HCT116 (cell line): ENCODE measurements around the gene MAPK1. TPM values are rescaled to one million over a fixed set of nuclear protein-coding genes. Genes with fewer than 3 reads are reported as not detected.

ENCODE experiments used
- ATAC-seq: fragments of 200-7000 bp; cut with Tn5 transposase; 2 replicates; pipeline ENCODE4 v1.9.1; 2020; ENCODE audit warnings: mild to moderate bottlenecking, moderate library complexity
- BruUV-seq: library from RNA; stranded (reverse); fragments of 400-500 nt; replicated peaks from 2 replicates; lab custom pipeline; 2021; lab: Mats Ljungman, UMichigan
- CTCF ChIA-PET: fragments of 300-600 bp; sonication (Branson Sonifier 250); formaldehyde crosslinking; loops from one replicate; lab custom pipeline; 2021; ENCODE audit warnings: antibody characterized with exemption; lab: Charles Lee
- POLR2A ChIA-PET: fragments of 300-600, 350-600 bp; sonication (Branson Sonifier 250); formaldehyde crosslinking; loops from one replicate; lab custom pipeline; 2021; ENCODE audit warnings: antibody characterized with exemption; lab: Charles Lee
- RAD21 ChIA-PET, 2 experiments: fragments of 300-600 bp; sonication (Branson Sonifier 250); formaldehyde crosslinking; loops; one replicate each; lab custom pipeline; 2023; ENCODE audit warnings: low total read pairs in 2 of 2; ENCODE audit not compliant: uncharacterized antibody in 2 of 2, unreplicated experiment in 2 of 2, low non-redundant PET in 1 of 2; lab: Charles Lee
- DNase-seq: peaks from one replicate; pipeline ENCODE4 v3.0.0-alpha.2; 2010; ENCODE audit warnings: low read depth, low spot score
- H2AFZ ChIP-seq: fragments of 200-600 bp; shearing (Covaris generic), sonication (generic); 2 replicates; pipeline ENCODE4 v1.6.1; 2017; ENCODE audit warnings: low read depth, mixed run types, mixed read lengths, antibody characterized with exemption, low read length; ENCODE audit not compliant: poor library complexity, severe bottlenecking
- H3K27ac ChIP-seq: 2 replicates; pipeline ENCODE4 v1.5.1; 2012; ENCODE audit warnings: low read depth, low read length
- H3K27me3 ChIP-seq: fragments of 200-600 bp; sonication (generic); 2 replicates; pipeline ENCODE4 v1.6.1; 2016; ENCODE audit warnings: mixed run types, low read length, mixed read lengths; ENCODE audit not compliant: insufficient read depth
- H3K36me3 ChIP-seq, 2 experiments: fragments of 200-500 bp in 1 of 2; fragments of 200-600 bp in 1 of 2; sonication (Bioruptor generic) in 1 of 2; sonication (generic) in 1 of 2; 2 replicates each; pipeline versions ENCODE4 v1.5.1 to v1.6.1; 2014 to 2016; ENCODE audit warnings: low read length in 2 of 2, inconsistent platforms in 1 of 2, mixed read lengths in 1 of 2, mixed run types in 1 of 2; ENCODE audit not compliant: insufficient read depth in 2 of 2, control insufficient read depth in 1 of 2
- H3K4me1 ChIP-seq, 2 experiments: fragments of 200-600 bp in 1 of 2; sonication (generic) in 1 of 2; 2 replicates each; pipeline versions ENCODE4 v1.5.1 to v1.6.1; 2012 to 2017; ENCODE audit warnings: low read length in 2 of 2, inconsistent platforms in 1 of 2, mild to moderate bottlenecking in 1 of 2, mixed read lengths in 1 of 2, mixed run types in 1 of 2, moderate library complexity in 1 of 2; ENCODE audit not compliant: insufficient read depth in 2 of 2, control insufficient read depth in 1 of 2
- H3K4me2 ChIP-seq: fragments of 200-600 bp; sonication (generic); 2 replicates; pipeline ENCODE4 v1.6.1; 2017; ENCODE audit warnings: mixed run types, low read length, mixed read lengths
- H3K4me3 ChIP-seq, 2 experiments: fragments of 200-600 bp in 1 of 2; sonication (generic) in 1 of 2; replicated peaks in 1 of 2; 2 replicates each; pipeline ENCODE4 v1.5.1; 2011 to 2016; ENCODE audit warnings: low read length in 2 of 2, control low read depth in 1 of 2, low read depth in 1 of 2, mild to moderate bottlenecking in 1 of 2, mixed read lengths in 1 of 2, mixed run types in 1 of 2
- H3K79me2 ChIP-seq: fragments of 200-600 bp; sonication (generic); 2 replicates; pipeline ENCODE4 v1.6.1; 2017; ENCODE audit warnings: mild to moderate bottlenecking, mixed run types, low read length, moderate library complexity, mixed read lengths; ENCODE audit not compliant: insufficient read depth
- H3K9ac ChIP-seq: fragments of 200-600 bp; sonication (generic); 2 replicates; pipeline ENCODE4 v1.6.1; 2016; ENCODE audit warnings: low read length, mixed read lengths
- H3K9me2 ChIP-seq: fragments of 200-600 bp; sonication (generic), shearing (Covaris generic); 2 replicates; pipeline ENCODE4 v1.6.1; 2017; ENCODE audit warnings: mixed run types, mild to moderate bottlenecking, moderate library complexity; ENCODE audit not compliant: insufficient read depth
- H3K9me3 ChIP-seq, 2 experiments: fragments of 200-500 bp in 1 of 2; fragments of 200-600 bp in 1 of 2; sonication (Bioruptor generic) in 1 of 2; sonication (generic) in 1 of 2; 2 replicates each; pipeline ENCODE4 v1.6.1; 2014 to 2017; ENCODE audit warnings: low read length in 2 of 2, mixed read lengths in 2 of 2, inconsistent platforms in 1 of 2, low read depth in 1 of 2, mild to moderate bottlenecking in 1 of 2, mixed run types in 1 of 2, moderate library complexity in 1 of 2; ENCODE audit not compliant: control insufficient read depth in 1 of 2, insufficient read depth in 1 of 2
- H4K20me1 ChIP-seq: fragments of 200-600 bp; sonication (generic), shearing (Covaris generic); 2 replicates; pipeline ENCODE4 v1.6.1; 2017; ENCODE audit warnings: mixed run types, mild to moderate bottlenecking, moderate library complexity; ENCODE audit not compliant: insufficient read depth
- CBX3 ChIP-seq: IDR thresholded peaks from 2 replicates; pipeline ENCODE4 v1.6.1; 2012; ENCODE audit warnings: low read depth
- CEBPB ChIP-seq: IDR thresholded peaks from 2 replicates; pipeline ENCODE4 v1.6.1; 2012; ENCODE audit warnings: low read depth
- EGR1 ChIP-seq: IDR thresholded peaks from 2 replicates; pipeline ENCODE4 v1.6.1; 2012; ENCODE audit warnings: low read depth
- EZH2 ChIP-seq: fragments of 200-600 bp; sonication (generic); IDR thresholded peaks from 2 replicates; pipeline ENCODE4 v1.6.1; 2017; ENCODE audit warnings: antibody characterized with exemption, mixed run types
- EZH2phosphoT487 ChIP-seq: fragments of 200-600 bp; IDR thresholded peaks from 2 replicates; pipeline ENCODE4 v1.6.1; 2018; ENCODE audit warnings: antibody characterized with exemption, borderline replicate concordance
- FOSL1 ChIP-seq: IDR thresholded peaks from 2 replicates; pipeline ENCODE4 v1.6.1; 2012; ENCODE audit warnings: low read depth
- MAX ChIP-seq: IDR thresholded peaks from 2 replicates; pipeline ENCODE4 v1.6.1; 2012
- POLR2A ChIP-seq: IDR thresholded peaks from 2 replicates; pipeline ENCODE4 v1.7.0; 2011; ENCODE audit warnings: borderline replicate concordance; ENCODE audit not compliant: insufficient read depth, insufficient read length; ENCODE audit errors: extremely low read depth
- POLR2AphosphoS5 ChIP-seq: IDR thresholded peaks from 2 replicates; pipeline ENCODE4 v1.6.1; 2011; ENCODE audit warnings: mild to moderate bottlenecking, low read depth, low read length, moderate library complexity
- SIN3A ChIP-seq: IDR thresholded peaks from 2 replicates; pipeline ENCODE4 v1.6.1; 2012; ENCODE audit warnings: low read depth
- SP1 ChIP-seq: IDR thresholded peaks from 2 replicates; pipeline ENCODE4 v1.6.1; 2012; ENCODE audit warnings: low read depth
- TCF7L2 ChIP-seq: IDR thresholded peaks from 2 replicates; pipeline ENCODE4 v1.7.0; 2011; ENCODE audit warnings: borderline replicate concordance, inconsistent platforms; ENCODE audit not compliant: insufficient read depth, insufficient read length; ENCODE audit errors: extremely low read depth
- ZBTB33 ChIP-seq: IDR thresholded peaks from 2 replicates; pipeline ENCODE4 v1.6.1; 2011; ENCODE audit warnings: mild to moderate bottlenecking, low read length, moderate library complexity; ENCODE audit not compliant: insufficient replicate concordance; ENCODE audit errors: extremely low read depth
- ZFX ChIP-seq: fragments of 450-650 bp; IDR thresholded peaks from 2 replicates; pipeline ENCODE4 v1.6.1; 2017
- ZNF274 ChIP-seq: fragments of 200-500 bp; sonication (Bioruptor generic); IDR thresholded peaks from 2 replicates; pipeline ENCODE4 v1.6.1; 2014; ENCODE audit warnings: mild to moderate bottlenecking, low read depth, low read length, inconsistent platforms
- intact Hi-C: fragments of 100-400 bp; cut with micrococcal nuclease; formaldehyde crosslinking; loops from 2 replicates; pipeline ENCODE4 v1.10.0; 2022
- total RNA-seq: library from RNA; stranded (reverse); gene quantifications from one replicate; pipeline ENCODE4 v1.2.1, GENCODE V29; 2021; ENCODE audit not compliant: unreplicated experiment
- TF ChIP-seq, protein P1 (sequence below), 3 experiments: fragments of 200-600 bp in 1 of 3; sonication (generic) in 1 of 3; IDR thresholded peaks in 2 of 3; conservative IDR thresholded peaks in 1 of 3; 2 replicates each; pipeline ENCODE4 v1.5.1; 2012 to 2017; ENCODE audit warnings: low read depth in 2 of 3, low read length in 2 of 3, antibody characterized with exemption in 1 of 3, borderline replicate concordance in 1 of 3, control low read depth in 1 of 3, mild to moderate bottlenecking in 1 of 3, mixed read lengths in 1 of 3, mixed run types in 1 of 3, moderate library complexity in 1 of 3; ENCODE audit not compliant: insufficient read depth in 1 of 3

The MAPK1 gene
- total RNA-seq, 1 experiment from 2014 or later = 137 TPM

DNA sequence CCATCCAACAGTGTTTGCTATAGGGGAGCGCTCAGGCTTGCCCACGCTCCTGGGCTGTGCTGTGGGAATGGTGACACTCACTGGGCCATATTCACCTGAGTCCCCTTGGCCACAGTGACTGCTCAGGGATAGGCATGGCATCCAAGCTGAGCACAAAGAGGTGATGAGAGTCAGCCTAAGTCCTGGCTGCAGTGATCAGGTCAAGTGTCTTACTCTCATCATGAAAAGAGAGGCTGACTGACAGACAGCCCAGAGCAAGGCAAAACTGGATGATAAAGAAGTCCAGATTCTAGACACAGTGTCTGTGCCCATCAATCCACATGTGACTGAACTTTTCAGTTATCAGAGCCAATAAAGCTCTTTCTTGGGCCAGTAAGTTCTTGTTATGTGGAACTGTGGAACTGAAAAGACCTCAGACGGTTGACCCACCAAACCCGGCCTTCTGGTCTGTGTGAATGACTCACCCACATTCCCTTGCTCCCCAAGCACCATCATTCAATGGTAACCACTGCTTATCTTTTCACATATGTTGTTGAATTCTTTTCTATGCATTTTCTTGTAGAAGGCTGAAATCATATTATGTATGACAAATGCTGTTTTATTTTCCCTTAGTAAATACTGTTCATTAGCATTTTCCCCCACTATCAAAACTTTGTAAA is 88.6 kb downstream of the MAPK1 start:
- no peaks in the 10 kb centered on the region for H3K4me1 ChIP-seq
- RAD21 ChIA-PET = interaction anchor here in 1 of 2 experiments (0.6 kb wide), 1 partner anchor 162 kb away, joined by 4 read pairs; no protein-coding TSS in a partner anchor
- H3K9ac ChIP-seq = no peak overlapping the region
- no peak overlapping the region for H3K4me3 ChIP-seq
- no peak for TF ChIP-seq EZH2
- H3K9me2 ChIP-seq = no peaks in the 10 kb centered on the region
- POLR2A ChIA-PET = no interaction called here
- DNase-seq (no peak), ATAC-seq (no peak)
- H3K36me3 ChIP-seq = 0 out of 4 replicates have a peak, but pooled peaks cover 0 to 3% of the 10 kb centered on the region in 2 experiments
- H3K27ac ChIP-seq = no peak overlapping the region
- H3K9me3 ChIP-seq = no peaks in the 10 kb centered on the region
- H3K79me2 ChIP-seq = no peaks in the 10 kb centered on the region
- no peak overlapping the region for H3K4me2 ChIP-seq
- H3K27me3 ChIP-seq = no peaks in the 10 kb centered on the region
- H2AFZ ChIP-seq = no peak overlapping the region
- H4K20me1 ChIP-seq = no peaks in the 10 kb centered on the region
- intact Hi-C loops = no loop called here
- CTCF ChIA-PET = no interaction called here
- no TSS peak for BruUV-seq

GRCh38 chr22:21771631-21771976 is 95.8 kb downstream of the MAPK1 start:
- Histone ChIP-seq H3K4me2 (no peak overlapping the region), H3K79me2 (no peaks in the 10 kb centered on the region; the same call in 1 of the 2 replicates), H3K4me1 (no peaks in the 10 kb centered on the region), H3K36me3 (peaks cover 26 to 34% of the 10 kb centered on the region in 2 experiments; a peak in 3 of 4 replicates), H2AFZ (no peak overlapping the region), H3K9ac (no peak overlapping the region), H3K27me3 (no peaks in the 10 kb centered on the region), H3K9me3 (no peaks in the 10 kb centered on the region), H4K20me1 (no peaks in the 10 kb centered on the region), H3K4me3 (no peak overlapping the region), H3K27ac (no peak overlapping the region), H3K9me2 (no peaks in the 10 kb centered on the region)
- intact Hi-C loops = no loop called here
- CTCF ChIA-PET = interaction anchor here (0.7 to 1.2 kb wide), 2 partner anchors 181 to 201 kb away, joined by 3 read pairs; partner anchors contain the start of gene PPM1F
- no TSS peak for BruUV-seq
- POLR2A ChIA-PET = no interaction called here
- RAD21 ChIA-PET = interaction anchor here in 1 of 2 experiments (0.6 kb wide), 1 partner anchor 115 kb away, joined by 4 read pairs; no protein-coding TSS in a partner anchor
- ATAC-seq (no peak), DNase-seq (no peak)
- TF ChIP-seq, protein P1, sequence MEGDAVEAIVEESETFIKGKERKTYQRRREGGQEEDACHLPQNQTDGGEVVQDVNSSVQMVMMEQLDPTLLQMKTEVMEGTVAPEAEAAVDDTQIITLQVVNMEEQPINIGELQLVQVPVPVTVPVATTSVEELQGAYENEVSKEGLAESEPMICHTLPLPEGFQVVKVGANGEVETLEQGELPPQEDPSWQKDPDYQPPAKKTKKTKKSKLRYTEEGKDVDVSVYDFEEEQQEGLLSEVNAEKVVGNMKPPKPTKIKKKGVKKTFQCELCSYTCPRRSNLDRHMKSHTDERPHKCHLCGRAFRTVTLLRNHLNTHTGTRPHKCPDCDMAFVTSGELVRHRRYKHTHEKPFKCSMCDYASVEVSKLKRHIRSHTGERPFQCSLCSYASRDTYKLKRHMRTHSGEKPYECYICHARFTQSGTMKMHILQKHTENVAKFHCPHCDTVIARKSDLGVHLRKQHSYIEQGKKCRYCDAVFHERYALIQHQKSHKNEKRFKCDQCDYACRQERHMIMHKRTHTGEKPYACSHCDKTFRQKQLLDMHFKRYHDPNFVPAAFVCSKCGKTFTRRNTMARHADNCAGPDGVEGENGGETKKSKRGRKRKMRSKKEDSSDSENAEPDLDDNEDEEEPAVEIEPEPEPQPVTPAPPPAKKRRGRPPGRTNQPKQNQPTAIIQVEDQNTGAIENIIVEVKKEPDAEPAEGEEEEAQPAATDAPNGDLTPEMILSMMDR (IDR thresholded peaks at IDR 0.05 in 2 of 3, conservative IDR thresholded peaks at IDR 0.05 in 1 of 3; ENCODE audit: borderline replicate concordance in 1 of 3, insufficient read depth in 1 of 3, low read depth in 2 of 3, low read length in 2 of 3) = no peak
- TF ChIP-seq SIN3A (no peak), MAX (no peak), FOSL1 (no peak), ZFX (no peak), CBX3 (no peak), TCF7L2 (no peak), POLR2AphosphoS5 (no peak), EZH2 (no peak), SP1 (no peak), ZBTB33 (no peak), EZH2phosphoT487 (no peak), ZNF274 (no peak), EGR1 (no peak), POLR2A (no peak), CEBPB (no peak)
